Osteocyte (in vitro differentiated cells): ENCODE data around the gene BLACAT1. TPM values are rescaled to one million over a fixed set of nuclear protein-coding genes. Genes with fewer than 3 reads are reported as not detected.

Experiments used
- DNase-seq: peaks from one replicate; pipeline ENCODE4 v3.0.0; 2021; ENCODE audit warnings: mixed read lengths; ENCODE audit not compliant: unreplicated experiment; ENCODE audit errors: extremely low spot score
- H3K27ac Mint-ChIP-seq: one replicate; pipeline ENCODE4 v1.8.0; 2021; ENCODE audit warnings: mild to moderate bottlenecking, mixed read lengths; ENCODE audit not compliant: unreplicated experiment
- H3K27me3 Mint-ChIP-seq: one replicate; pipeline ENCODE4 v1.8.0; 2021; ENCODE audit warnings: mixed read lengths; ENCODE audit not compliant: unreplicated experiment
- H3K36me3 Mint-ChIP-seq: one replicate; pipeline ENCODE4 v1.8.0; 2021; ENCODE audit warnings: mixed read lengths; ENCODE audit not compliant: unreplicated experiment
- H3K4me1 Mint-ChIP-seq: one replicate; pipeline ENCODE4 v1.8.0; 2021; ENCODE audit warnings: mixed read lengths; ENCODE audit not compliant: unreplicated experiment
- H3K4me3 Mint-ChIP-seq: one replicate; pipeline ENCODE4 v1.8.0; 2021; ENCODE audit warnings: mild to moderate bottlenecking, moderate library complexity, mixed read lengths; ENCODE audit not compliant: unreplicated experiment
- H3K9me3 Mint-ChIP-seq: one replicate; pipeline ENCODE4 v1.8.0; 2021; ENCODE audit warnings: mixed read lengths; ENCODE audit not compliant: unreplicated experiment
- total RNA-seq: library from RNA; stranded (reverse); gene quantifications from 2 replicates; pipeline ENCODE4 v1.2.1, GENCODE V29; 2021
- TF ChIP-seq, protein P1 (sequence below): fragments of 200-600 bp; sonication (generic); IDR thresholded peaks from 2 replicates; pipeline ENCODE4 v1.5.0; 2021; ENCODE audit warnings: antibody characterized with exemption, mild to moderate bottlenecking, moderate library complexity

The BLACAT1 gene
- total RNA-seq, 1 donor from 2014 or later, result not detected

DNA sequence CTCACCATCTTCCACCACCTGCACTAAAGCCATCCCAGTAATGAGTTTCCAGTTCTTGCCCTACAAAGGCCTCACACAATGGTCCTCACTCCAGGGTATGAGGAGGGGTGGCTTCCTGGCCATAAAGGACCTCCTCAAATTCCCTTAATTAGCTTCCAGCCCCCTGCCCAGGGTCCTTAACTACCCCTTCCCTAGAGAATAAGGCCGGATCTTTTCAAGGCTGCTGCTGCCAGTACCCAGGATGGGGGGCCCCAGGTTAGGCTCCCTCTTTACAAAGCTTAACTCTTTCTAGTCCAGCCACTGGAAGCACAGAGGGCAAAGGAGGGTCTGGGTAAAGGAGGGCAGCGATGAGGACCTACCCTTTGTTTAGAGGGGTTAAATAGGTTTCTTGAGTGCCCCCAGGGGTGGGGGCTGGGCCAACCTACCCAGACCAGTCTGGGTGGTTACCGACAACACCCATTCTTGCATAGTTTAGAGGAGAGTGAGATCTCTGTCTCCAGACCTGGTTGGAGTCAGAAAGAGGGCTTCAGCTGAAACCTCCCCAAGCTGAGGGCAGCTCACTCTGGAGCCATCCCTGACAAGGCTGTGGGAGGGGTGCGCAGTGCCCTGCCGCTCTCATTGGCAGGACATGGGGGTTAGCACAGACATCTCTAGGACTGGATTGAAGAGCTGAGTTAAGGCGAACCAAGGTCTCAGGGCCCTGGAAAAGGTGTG, 7.1 kb downstream of the BLACAT1 start:
- H3K4me3 Mint-ChIP-seq, result no peak overlapping the region
- TF ChIP-seq, protein P1, sequence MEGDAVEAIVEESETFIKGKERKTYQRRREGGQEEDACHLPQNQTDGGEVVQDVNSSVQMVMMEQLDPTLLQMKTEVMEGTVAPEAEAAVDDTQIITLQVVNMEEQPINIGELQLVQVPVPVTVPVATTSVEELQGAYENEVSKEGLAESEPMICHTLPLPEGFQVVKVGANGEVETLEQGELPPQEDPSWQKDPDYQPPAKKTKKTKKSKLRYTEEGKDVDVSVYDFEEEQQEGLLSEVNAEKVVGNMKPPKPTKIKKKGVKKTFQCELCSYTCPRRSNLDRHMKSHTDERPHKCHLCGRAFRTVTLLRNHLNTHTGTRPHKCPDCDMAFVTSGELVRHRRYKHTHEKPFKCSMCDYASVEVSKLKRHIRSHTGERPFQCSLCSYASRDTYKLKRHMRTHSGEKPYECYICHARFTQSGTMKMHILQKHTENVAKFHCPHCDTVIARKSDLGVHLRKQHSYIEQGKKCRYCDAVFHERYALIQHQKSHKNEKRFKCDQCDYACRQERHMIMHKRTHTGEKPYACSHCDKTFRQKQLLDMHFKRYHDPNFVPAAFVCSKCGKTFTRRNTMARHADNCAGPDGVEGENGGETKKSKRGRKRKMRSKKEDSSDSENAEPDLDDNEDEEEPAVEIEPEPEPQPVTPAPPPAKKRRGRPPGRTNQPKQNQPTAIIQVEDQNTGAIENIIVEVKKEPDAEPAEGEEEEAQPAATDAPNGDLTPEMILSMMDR, result no peak
- no peaks in the 10 kb centered on the region for H3K36me3 Mint-ChIP-seq
- H3K4me1 Mint-ChIP-seq, result peaks cover 2% of the 10 kb centered on the region
- no peak for DNase-seq
- H3K9me3 Mint-ChIP-seq, result no peaks in the 10 kb centered on the region
- H3K27me3 Mint-ChIP-seq, result peaks cover 60% of the 10 kb centered on the region
- H3K27ac Mint-ChIP-seq, result no peak overlapping the region

DNA sequence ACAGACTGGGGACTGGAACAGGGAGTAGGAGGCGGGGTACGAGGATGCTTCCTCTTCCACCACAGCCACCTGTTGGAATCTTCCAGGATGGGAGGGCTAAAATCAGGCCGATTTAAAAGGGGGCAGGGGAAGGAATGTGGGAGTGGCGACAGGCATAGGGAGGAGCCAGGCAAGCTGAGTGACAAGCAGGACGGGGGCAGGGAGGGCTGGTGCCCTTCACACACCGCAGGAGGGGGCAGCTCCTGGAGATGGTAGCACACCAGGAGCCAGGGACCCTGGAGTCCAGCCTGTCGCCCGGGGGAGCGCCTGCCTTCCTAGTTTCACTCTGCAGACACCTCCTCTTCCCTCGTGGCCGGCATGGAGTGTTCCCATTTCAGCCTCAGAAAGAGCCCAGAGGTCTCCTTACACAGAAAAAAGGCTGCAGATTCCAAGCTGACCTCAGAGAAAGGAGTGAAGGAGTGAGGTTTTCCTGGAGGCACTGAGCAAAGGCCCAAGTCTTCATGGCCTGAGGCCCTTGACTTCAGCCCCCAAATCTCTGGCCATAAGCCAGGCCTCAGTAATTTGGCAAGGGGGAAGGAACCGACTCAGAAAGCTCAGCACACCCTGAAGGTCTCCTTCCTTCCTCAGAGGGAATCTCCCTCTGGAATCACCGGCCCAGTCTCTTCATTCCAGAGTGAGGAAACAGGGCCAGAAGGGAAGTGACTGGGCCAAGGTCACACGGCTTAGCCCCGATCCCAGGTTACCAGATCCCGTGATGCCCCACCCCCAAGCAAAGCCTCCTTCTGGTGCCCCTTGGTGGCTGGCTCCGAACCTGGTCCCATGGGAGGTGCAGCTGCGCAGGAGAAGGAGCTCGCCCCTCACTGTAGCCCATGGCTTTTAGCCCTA, 8.1 kb downstream of the BLACAT1 start:
- H3K4me1 Mint-ChIP-seq, result peaks cover 2% of the 10 kb centered on the region

DNA sequence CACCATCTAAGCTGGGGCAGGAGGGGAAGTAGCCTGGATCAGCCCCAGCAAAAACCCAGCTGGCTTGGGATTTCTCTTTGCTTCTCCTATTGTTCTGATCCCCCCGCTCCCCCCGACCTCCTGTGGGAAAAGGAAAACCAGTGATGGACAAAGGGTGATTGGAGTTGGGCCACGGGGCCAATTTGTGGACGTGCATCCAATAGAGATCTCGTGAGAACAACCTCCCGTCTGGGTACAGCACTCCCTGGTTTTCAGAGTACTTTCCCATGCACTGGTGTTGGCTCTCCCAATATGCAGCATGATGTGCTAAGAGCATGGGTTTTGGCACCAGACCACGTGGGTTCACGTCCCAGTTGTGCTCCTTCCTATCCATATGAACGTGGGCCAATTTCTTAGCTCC, 9.0 kb downstream of the BLACAT1 start:
- no peaks in the 10 kb centered on the region for H3K9me3 Mint-ChIP-seq
- no peaks in the 10 kb centered on the region for H3K36me3 Mint-ChIP-seq
- DNase-seq, result no peak
- peaks cover 52% of the 10 kb centered on the region for H3K27me3 Mint-ChIP-seq
- H3K4me1 Mint-ChIP-seq, result peaks cover 2% of the 10 kb centered on the region
- no peak overlapping the region for H3K4me3 Mint-ChIP-seq
- TF ChIP-seq, protein P1, result no peak
- no peak overlapping the region for H3K27ac Mint-ChIP-seq

More for the DNA sequence above, 8.1 kb downstream of the BLACAT1 start:
- Mint-ChIP-seq H3K27me3 (peaks cover 53% of the 10 kb centered on the region), H3K27ac (no peak overlapping the region), H3K4me3 (no peak overlapping the region), H3K9me3 (no peaks in the 10 kb centered on the region), H3K36me3 (no peaks in the 10 kb centered on the region)
- DNase-seq, result no peak
- TF ChIP-seq, protein P1, result no peak

DNA sequence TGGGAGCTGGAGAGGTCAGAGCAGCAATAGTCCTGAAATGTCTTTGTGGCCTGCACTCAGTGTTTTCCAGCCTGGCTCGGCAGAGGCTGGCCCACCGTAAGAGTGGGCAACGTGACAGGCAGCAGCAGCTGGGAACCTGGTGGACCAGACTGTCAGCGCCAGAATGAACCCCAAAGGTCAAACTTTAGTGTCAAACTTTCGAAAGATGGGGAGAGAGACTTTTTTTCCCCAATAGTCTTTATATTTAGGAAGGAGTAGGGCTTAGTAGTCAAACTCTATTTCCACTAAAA, 10.3 kb downstream of the BLACAT1 start:
- Mint-ChIP-seq H3K27me3 (peaks cover 52% of the 10 kb centered on the region), H3K4me3 (no peak overlapping the region), H3K27ac (no peak overlapping the region), H3K9me3 (no peaks in the 10 kb centered on the region), H3K4me1 (peaks cover 6% of the 10 kb centered on the region), H3K36me3 (no peaks in the 10 kb centered on the region)
- DNase-seq, result no peak
- TF ChIP-seq, protein P1, result no peak
